Measurements from ENCODE around the gene BTBD17.

Gene BTBD17

DNA sequence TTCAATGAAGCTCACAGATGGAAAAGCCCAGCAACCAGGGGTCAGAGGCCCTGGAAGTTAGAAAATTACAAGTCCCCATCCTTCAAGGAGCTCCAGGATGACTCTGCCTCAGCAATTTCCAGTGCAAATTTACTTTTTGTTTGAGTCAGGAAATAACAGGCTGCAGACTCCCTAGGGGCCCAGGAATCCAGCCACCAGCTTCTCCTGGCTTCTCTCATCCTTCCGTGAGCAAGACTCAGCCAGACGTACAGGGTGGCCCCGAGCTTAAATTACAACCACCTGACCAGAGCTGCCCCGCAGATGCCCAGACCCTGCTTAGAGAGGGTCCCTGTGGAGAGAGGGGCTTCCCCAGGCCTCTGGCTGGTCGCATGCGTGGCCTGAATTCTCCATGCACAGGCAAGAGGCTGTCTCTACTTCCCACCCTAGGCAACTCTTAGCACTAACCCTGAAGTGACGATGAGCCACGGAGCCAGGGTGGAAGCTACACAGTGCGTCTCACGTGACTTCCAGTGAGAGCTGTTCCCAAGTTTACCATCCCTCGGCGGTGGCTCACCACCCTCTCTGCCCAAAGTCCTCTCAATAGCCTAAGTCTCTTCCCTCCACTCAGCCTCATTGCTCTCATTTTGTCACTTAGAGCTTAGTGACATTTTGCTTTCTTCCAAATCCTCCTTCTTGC is 32.7 kb upstream of the BTBD17 start:
- no peak overlapping the region for H3K27ac ChIP-seq
- TF ChIP-seq, protein P1, sequence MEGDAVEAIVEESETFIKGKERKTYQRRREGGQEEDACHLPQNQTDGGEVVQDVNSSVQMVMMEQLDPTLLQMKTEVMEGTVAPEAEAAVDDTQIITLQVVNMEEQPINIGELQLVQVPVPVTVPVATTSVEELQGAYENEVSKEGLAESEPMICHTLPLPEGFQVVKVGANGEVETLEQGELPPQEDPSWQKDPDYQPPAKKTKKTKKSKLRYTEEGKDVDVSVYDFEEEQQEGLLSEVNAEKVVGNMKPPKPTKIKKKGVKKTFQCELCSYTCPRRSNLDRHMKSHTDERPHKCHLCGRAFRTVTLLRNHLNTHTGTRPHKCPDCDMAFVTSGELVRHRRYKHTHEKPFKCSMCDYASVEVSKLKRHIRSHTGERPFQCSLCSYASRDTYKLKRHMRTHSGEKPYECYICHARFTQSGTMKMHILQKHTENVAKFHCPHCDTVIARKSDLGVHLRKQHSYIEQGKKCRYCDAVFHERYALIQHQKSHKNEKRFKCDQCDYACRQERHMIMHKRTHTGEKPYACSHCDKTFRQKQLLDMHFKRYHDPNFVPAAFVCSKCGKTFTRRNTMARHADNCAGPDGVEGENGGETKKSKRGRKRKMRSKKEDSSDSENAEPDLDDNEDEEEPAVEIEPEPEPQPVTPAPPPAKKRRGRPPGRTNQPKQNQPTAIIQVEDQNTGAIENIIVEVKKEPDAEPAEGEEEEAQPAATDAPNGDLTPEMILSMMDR (IDR thresholded peaks at IDR 0.05): no peak
- no peak for DNase-seq
- no peaks in the 10 kb centered on the region for H3K9me3 ChIP-seq
- no peaks in the 10 kb centered on the region for H3K4me1 ChIP-seq
- H3K36me3 ChIP-seq: no peaks in the 10 kb centered on the region
- no peak overlapping the region for H3K4me3 ChIP-seq
- intact Hi-C loops (cut with DNase I; ENCODE audit: low total_unique reads): no loop called here
- no peaks in the 10 kb centered on the region for H3K27me3 ChIP-seq

DNA sequence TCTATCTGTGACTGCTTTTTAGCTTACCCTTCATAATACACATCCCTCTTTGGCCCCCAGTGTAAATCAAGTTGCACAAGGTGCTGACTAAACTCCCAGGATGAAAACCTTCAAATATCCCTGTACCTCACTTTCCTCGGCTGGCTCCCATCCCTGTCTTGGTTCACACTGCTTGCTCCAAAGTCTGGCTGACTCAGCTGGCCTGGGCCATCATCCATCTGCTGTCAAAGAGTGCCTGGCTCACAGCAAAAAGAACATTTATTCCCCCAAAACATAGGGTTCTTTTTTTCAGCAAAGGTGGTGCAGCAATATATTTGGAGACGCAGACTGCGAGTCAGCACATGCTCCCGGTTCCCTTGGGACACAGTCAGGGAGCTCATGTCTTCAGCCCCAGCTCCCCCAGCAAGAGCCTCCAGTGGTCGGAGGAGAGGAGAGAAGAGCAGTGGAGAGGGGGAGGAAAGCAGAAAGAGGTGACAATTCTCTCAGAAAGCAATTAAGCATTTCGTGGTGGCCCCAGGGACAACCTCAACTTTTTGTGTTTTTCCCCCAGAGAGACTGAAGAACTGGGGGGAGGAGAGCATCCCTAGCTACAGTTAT is 31.8 kb upstream of the BTBD17 start:
- intact Hi-C loops (cut with DNase I; ENCODE audit: low total_unique reads): no loop called here
- DNase-seq: no peak
- TF ChIP-seq, protein P1 (IDR thresholded peaks at IDR 0.05): no peak
- Histone ChIP-seq H3K36me3 (no peaks in the 10 kb centered on the region), H3K27me3 (no peaks in the 10 kb centered on the region), H3K4me3 (no peak overlapping the region), H3K4me1 (no peaks in the 10 kb centered on the region), H3K27ac (no peak overlapping the region), H3K9me3 (no peaks in the 10 kb centered on the region)

DNA sequence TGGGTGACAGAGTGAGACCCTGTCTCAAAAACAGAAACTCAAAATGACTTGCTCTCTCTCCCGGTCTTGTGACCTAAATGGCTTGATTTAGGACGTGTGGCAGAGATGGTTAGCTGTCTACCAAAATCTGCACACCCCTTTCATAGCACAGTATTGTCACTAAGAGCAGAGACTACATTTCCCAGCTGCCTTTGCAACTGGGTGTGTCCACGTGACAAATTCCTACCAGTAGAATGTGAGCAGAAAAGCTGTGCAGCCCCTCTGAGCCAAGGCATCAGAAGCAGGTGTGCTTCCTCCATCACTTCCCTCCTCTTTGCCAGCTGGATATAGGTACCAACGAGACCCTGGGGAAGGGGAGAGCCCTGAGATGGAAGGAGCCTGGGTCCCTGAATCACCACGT is 31.2 kb upstream of the BTBD17 start:
- no peaks in the 10 kb centered on the region for H3K27me3 ChIP-seq
- no peak overlapping the region for H3K4me3 ChIP-seq
- TF ChIP-seq, protein P1 (IDR thresholded peaks at IDR 0.05): no peak
- intact Hi-C loops (cut with DNase I; ENCODE audit: low total_unique reads): no loop called here
- H3K27ac ChIP-seq: no peak overlapping the region
- no peaks in the 10 kb centered on the region for H3K9me3 ChIP-seq
- H3K36me3 ChIP-seq: no peaks in the 10 kb centered on the region
- no peak for DNase-seq
- no peaks in the 10 kb centered on the region for H3K4me1 ChIP-seq

DNA sequence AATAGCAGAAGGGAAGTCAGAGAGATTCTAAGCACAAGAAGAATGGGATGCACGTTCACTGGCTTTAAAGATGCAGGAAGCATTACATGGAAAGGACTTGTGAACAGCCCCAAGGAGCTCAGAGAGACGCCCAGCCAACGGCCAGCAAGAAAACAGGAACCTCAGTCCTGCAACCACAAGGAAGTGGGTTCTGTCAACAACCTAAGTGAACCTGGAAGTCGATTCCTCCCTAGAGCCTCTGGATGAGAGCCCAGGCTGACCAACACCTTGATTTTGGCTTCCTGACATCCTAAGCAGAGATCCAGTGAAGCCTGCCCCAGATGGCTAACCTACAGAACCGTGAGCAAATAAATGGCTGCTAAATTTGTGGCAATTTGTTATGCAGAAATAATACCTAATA is 30.1 kb upstream of the BTBD17 start:
- Histone ChIP-seq H3K27ac (no peak overlapping the region), H3K4me3 (no peak overlapping the region), H3K9me3 (no peaks in the 10 kb centered on the region), H3K4me1 (no peaks in the 10 kb centered on the region), H3K27me3 (no peaks in the 10 kb centered on the region), H3K36me3 (no peaks in the 10 kb centered on the region)
- TF ChIP-seq, protein P1 (IDR thresholded peaks at IDR 0.05): no peak
- DNase-seq: no peak
- intact Hi-C loops (cut with DNase I; ENCODE audit: low total_unique reads): no loop called here

DNA sequence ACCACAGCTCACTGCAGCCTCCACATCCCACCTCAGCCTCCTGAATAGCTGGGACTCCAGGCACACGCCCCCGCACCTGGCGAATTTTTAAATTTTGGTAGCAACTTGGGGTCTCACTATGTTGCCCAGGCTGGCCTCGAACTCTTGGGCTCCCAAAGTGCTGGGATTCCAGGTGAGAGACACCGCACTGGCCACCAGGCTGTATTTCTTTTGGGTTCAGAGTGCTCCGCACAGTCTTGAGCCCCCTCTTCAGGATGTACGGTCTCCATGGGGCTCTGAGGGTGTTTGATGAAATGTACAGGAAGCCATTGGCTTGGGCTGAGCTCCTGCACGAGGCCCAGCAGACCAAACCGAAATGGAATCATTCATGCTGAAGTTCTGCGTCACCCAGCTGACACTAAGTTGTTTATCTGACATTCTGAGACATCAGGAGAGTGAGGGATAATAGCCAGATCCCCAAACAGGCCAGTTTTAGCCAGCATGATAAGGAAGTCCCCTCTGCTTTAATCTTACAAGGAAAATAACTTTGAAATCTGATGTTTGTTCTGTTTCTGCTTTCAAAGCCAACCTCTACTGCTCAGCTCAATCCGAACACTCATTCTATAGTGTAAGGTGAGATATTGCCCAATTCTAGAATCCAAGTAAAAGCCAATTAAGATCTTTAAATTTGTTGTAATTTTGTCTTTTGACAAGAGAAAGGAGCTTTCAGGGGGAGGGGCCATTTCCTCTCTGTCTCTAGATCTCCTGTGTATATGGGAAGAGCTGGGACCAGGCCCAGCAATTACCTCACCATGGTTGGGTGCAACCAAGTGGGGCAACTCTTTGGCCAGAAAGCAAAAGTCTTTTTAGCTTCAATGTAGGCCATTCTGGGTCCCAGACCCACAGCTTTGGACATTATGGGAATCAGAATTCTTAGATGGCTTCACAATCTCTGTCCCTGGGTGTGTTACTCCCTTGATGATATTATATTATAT is 29.3 kb upstream of the BTBD17 start:
- Histone ChIP-seq H3K4me1 (peaks cover 0 to 7% (median 2%) of the 10 kb centered on the region in 4 donors), H3K36me3 (no peaks in the 10 kb centered on the region), H3K27ac (no peak overlapping the region), H3K9me3 (no peaks in the 10 kb centered on the region), H3K27me3 (no peaks in the 10 kb centered on the region), H3K4me3 (no peak overlapping the region)
- TF ChIP-seq, protein P1 (IDR thresholded peaks at IDR 0.05): no peak
- intact Hi-C loops (cut with DNase I; ENCODE audit: low total_unique reads): no loop called here
- DNase-seq: no peak

Data from tibial artery (tissue), 4 donors.